H1 (cell line): ENCODE data around the gene MAD2L1BP. TPM values are rescaled to one million over a fixed set of nuclear protein-coding genes. Genes with fewer than 3 reads are reported as not detected.

Source experiments
- CTCF ChIA-PET: fragments of 300-600 bp; sonication (Branson Sonifier 250); formaldehyde crosslinking; loops from one replicate; lab custom pipeline; 2021; ENCODE audit not compliant: partially characterized antibody; lab: Charles Lee
- POLR2A ChIA-PET: fragments of 300-600 bp; sonication (Branson Sonifier 250); formaldehyde crosslinking; loops from one replicate; lab custom pipeline; 2021; ENCODE audit warnings: inconsistent platforms; ENCODE audit not compliant: partially characterized antibody; lab: Charles Lee
- DNase-seq, 2 experiments: peaks; one replicate each; pipeline versions ENCODE4 v3.0.0 to v3.0.0-alpha.2; 2010 to 2022; ENCODE audit warnings: low spot score in 2 of 2, low read depth in 1 of 2, mixed read lengths in 1 of 2
- FAIRE-seq: peaks from 2 replicates; lab custom pipeline; 2011; peaks lifted over from hg19 to GRCh38; lab: Jason Lieb, UNC
- H2AFZ ChIP-seq: 2 replicates; pipeline ENCODE4 v1.8.1; 2012; ENCODE audit warnings: low read length, inconsistent platforms
- H2AK5ac ChIP-seq: 2 replicates; pipeline ENCODE4 v1.6.1; 2013; ENCODE audit warnings: low read depth, low read length
- H2BK120ac ChIP-seq: replicated peaks from 2 replicates; pipeline ENCODE3; 2013; ENCODE audit warnings: low read depth, low read length, inconsistent platforms
- H2BK12ac ChIP-seq: 2 replicates; pipeline ENCODE4 v1.6.1; 2013; ENCODE audit warnings: low read depth, low read length
- H2BK15ac ChIP-seq: 2 replicates; pipeline ENCODE4 v1.6.1; 2013; ENCODE audit warnings: low read length
- H2BK20ac ChIP-seq: 2 replicates; pipeline ENCODE4 v1.6.1; 2013; ENCODE audit warnings: low read length
- H2BK5ac ChIP-seq: 2 replicates; pipeline ENCODE4 v1.6.1; 2013; ENCODE audit warnings: low read depth, low read length
- H3K14ac ChIP-seq: 2 replicates; pipeline ENCODE4 v1.6.1; 2013; ENCODE audit warnings: inconsistent platforms; ENCODE audit not compliant: insufficient read length
- H3K18ac ChIP-seq: 2 replicates; pipeline ENCODE4 v1.6.1; 2013; ENCODE audit warnings: low read length; ENCODE audit errors: extremely low read depth
- H3K23ac ChIP-seq: 2 replicates; pipeline ENCODE4 v1.6.1; 2013; ENCODE audit warnings: inconsistent platforms; ENCODE audit not compliant: insufficient read length
- H3K23me2 ChIP-seq: 2 replicates; pipeline ENCODE4 v1.6.1; 2013; ENCODE audit warnings: low read depth, low read length
- H3K27ac ChIP-seq: 2 replicates; pipeline ENCODE4 v1.6.1; 2011; ENCODE audit warnings: low read depth, low read length, inconsistent platforms
- H3K27me3 ChIP-seq, 4 experiments: replicated peaks in 1 of 4; 1 replicate in 1 of 4; 2 replicates in 3 of 4; pipeline versions ENCODE4 v1.6.1 to v1.8.1; 2011 to 2013; ENCODE audit warnings: low read length in 3 of 4, mild to moderate bottlenecking in 3 of 4, inconsistent platforms in 2 of 4, mixed read lengths in 2 of 4, moderate library complexity in 1 of 4; ENCODE audit not compliant: control insufficient read depth in 3 of 4, insufficient read depth in 3 of 4; ENCODE audit errors: extremely low read depth in 1 of 4
- H3K36me3 ChIP-seq, 4 experiments: 2 replicates each; pipeline versions ENCODE4 v1.6.1 to v1.8.1; 2011 to 2013; ENCODE audit warnings: mild to moderate bottlenecking in 4 of 4, low read length in 3 of 4, moderate library complexity in 2 of 4, control low read depth in 1 of 4, inconsistent platforms in 1 of 4; ENCODE audit not compliant: insufficient read depth in 4 of 4, control insufficient read depth in 2 of 4
- H3K4ac ChIP-seq: replicated peaks from 2 replicates; pipeline ENCODE3; 2013; ENCODE audit warnings: low read length, low read depth, mixed read lengths, inconsistent platforms; ENCODE audit not compliant: insufficient read length
- H3K4me1 ChIP-seq, 4 experiments: replicated peaks in 1 of 4; 1 replicate in 1 of 4; 2 replicates in 3 of 4; pipeline versions ENCODE4 v1.6.1 to v1.8.1; 2011 to 2013; ENCODE audit warnings: low read length in 3 of 4, inconsistent platforms in 2 of 4, mixed read lengths in 1 of 4; ENCODE audit not compliant: insufficient read depth in 4 of 4, control insufficient read depth in 3 of 4
- H3K4me2 ChIP-seq, 2 experiments: 2 replicates each; pipeline versions ENCODE4 v1.6.1 to v1.8.1; 2011 to 2013; ENCODE audit warnings: low read depth in 2 of 2, low read length in 2 of 2, control low read depth in 1 of 2, inconsistent platforms in 1 of 2, mild to moderate bottlenecking in 1 of 2; ENCODE audit not compliant: insufficient read depth in 1 of 2
- H3K4me3 ChIP-seq, 4 experiments: fragments of 200-600, 300-600 bp in 1 of 4; sonication (generic), shearing (Covaris generic), sonication (Bioruptor Twin) in 1 of 4; 2 replicates each; pipeline versions ENCODE4 v1.5.1 to v1.8.1; 2011 to 2016; ENCODE audit warnings: low read length in 4 of 4, low read depth in 3 of 4, control low read depth in 2 of 4, inconsistent platforms in 2 of 4, mild to moderate bottlenecking in 2 of 4, mixed read lengths in 1 of 4, moderate library complexity in 1 of 4; ENCODE audit not compliant: insufficient read depth in 2 of 4; ENCODE audit errors: extremely low read depth in 1 of 4
- H3K56ac ChIP-seq: replicated peaks from 2 replicates; pipeline ENCODE3; 2013; ENCODE audit warnings: low read depth, mild to moderate bottlenecking, mixed read lengths, low read length, inconsistent platforms; ENCODE audit not compliant: insufficient read length
- H3K79me1 ChIP-seq: 2 replicates; pipeline ENCODE4 v1.6.1; 2013; ENCODE audit warnings: low read depth, low read length, control low read depth
- H3K79me2 ChIP-seq, 2 experiments: 2 replicates each; pipeline versions ENCODE4 v1.6.1 to v1.8.1; 2012 to 2013; ENCODE audit warnings: low read length in 2 of 2, mild to moderate bottlenecking in 2 of 2, inconsistent platforms in 1 of 2; ENCODE audit not compliant: insufficient read depth in 2 of 2, control insufficient read depth in 1 of 2
- H3K9ac ChIP-seq, 4 experiments: replicated peaks in 1 of 4; 1 replicate in 1 of 4; 2 replicates in 3 of 4; pipeline versions ENCODE4 v1.6.1 to v1.8.1; 2011 to 2013; ENCODE audit warnings: low read depth in 3 of 4, low read length in 3 of 4, control low read depth in 2 of 4, mild to moderate bottlenecking in 2 of 4, moderate library complexity in 2 of 4, inconsistent platforms in 1 of 4; ENCODE audit errors: extremely low read depth in 1 of 4
- H3K9me3 ChIP-seq, 2 experiments: 2 replicates each; pipeline versions ENCODE4 v1.6.1 to v1.8.1; 2012 to 2013; ENCODE audit warnings: mild to moderate bottlenecking in 2 of 2, moderate library complexity in 2 of 2, control low read depth in 1 of 2, inconsistent platforms in 1 of 2, low read depth in 1 of 2, low read length in 1 of 2, mixed read lengths in 1 of 2; ENCODE audit not compliant: insufficient read depth in 2 of 2
- H4K20me1 ChIP-seq, 2 experiments: replicated peaks in 1 of 2; 2 replicates each; pipeline versions ENCODE3 to v1.8.1; 2011 to 2013; ENCODE audit warnings: inconsistent platforms in 2 of 2, low read length in 2 of 2, mild to moderate bottlenecking in 1 of 2; ENCODE audit not compliant: insufficient read depth in 2 of 2, control insufficient read depth in 1 of 2
- H4K5ac ChIP-seq: 2 replicates; pipeline ENCODE4 v1.6.1; 2013; ENCODE audit warnings: low read length, low read depth, mixed read lengths, inconsistent platforms; ENCODE audit not compliant: insufficient read length
- H4K8ac ChIP-seq: 2 replicates; pipeline ENCODE4 v1.8.0; 2013; ENCODE audit warnings: mild to moderate bottlenecking, moderate library complexity, low read length, inconsistent platforms; ENCODE audit not compliant: insufficient read depth; ENCODE audit errors: extremely low read depth
- H4K91ac ChIP-seq: replicated peaks from 2 replicates; pipeline ENCODE3; 2013; ENCODE audit warnings: low read length, mixed read lengths, inconsistent platforms; ENCODE audit not compliant: insufficient read length
- WGBS, 2 experiments: shearing (Covaris generic) in 1 of 2; methylation state at CpG; one replicate each; pipeline versions ENCODE4 v1.1.6 to v1.1.7; 2013 to 2015; ENCODE audit warnings: low lambda C conversion rate in 2 of 2, mixed read lengths in 2 of 2, inconsistent platforms in 1 of 2, low coverage in 1 of 2, missing lambda C conversion rate in 1 of 2; ENCODE audit not compliant: insufficient replicate concordance in 2 of 2, insufficient coverage in 1 of 2, insufficient read length in 1 of 2; ENCODE audit errors: extremely low coverage in 1 of 2, missing lambda C conversion rate in 1 of 2; 5-methylcytosine and 5-hydroxymethylcytosine counted together
- polyA plus RNA-seq, 7 experiments: library from polyadenylated mRNA; depleted of rRNA in 3 of 7; stranded (reverse) in 5 of 7; unstranded in 2 of 7; fragments of >200 nt in 5 of 7; fragments of 200-250 nt in 2 of 7; gene quantifications; 1 replicate in 5 of 7; 2 replicates in 1 of 7; 4 replicates in 1 of 7; pipeline versions ENCODE4 v1.2.1 to v1.2.3, GENCODE V29; 2011 to 2013; ENCODE audit warnings: missing spikeins in 2 of 7, mixed read lengths in 2 of 7
- total RNA-seq: library from RNA; stranded (reverse); fragmentation: NEBNext Ultra II Directional; extraction: Animal tissue kit (Norgen Biotek cat#: 25700); gene quantifications from 2 replicates; pipeline ENCODE4 v1.2.1, GENCODE V29; 2021

The MAD2L1BP gene
- total and polyA plus RNA-seq, 2 of the 8 experiments (the other 6 are each of a cell fraction or from before 2014, with no cell fraction given), result 35.5 to 70.0 TPM

DNA sequence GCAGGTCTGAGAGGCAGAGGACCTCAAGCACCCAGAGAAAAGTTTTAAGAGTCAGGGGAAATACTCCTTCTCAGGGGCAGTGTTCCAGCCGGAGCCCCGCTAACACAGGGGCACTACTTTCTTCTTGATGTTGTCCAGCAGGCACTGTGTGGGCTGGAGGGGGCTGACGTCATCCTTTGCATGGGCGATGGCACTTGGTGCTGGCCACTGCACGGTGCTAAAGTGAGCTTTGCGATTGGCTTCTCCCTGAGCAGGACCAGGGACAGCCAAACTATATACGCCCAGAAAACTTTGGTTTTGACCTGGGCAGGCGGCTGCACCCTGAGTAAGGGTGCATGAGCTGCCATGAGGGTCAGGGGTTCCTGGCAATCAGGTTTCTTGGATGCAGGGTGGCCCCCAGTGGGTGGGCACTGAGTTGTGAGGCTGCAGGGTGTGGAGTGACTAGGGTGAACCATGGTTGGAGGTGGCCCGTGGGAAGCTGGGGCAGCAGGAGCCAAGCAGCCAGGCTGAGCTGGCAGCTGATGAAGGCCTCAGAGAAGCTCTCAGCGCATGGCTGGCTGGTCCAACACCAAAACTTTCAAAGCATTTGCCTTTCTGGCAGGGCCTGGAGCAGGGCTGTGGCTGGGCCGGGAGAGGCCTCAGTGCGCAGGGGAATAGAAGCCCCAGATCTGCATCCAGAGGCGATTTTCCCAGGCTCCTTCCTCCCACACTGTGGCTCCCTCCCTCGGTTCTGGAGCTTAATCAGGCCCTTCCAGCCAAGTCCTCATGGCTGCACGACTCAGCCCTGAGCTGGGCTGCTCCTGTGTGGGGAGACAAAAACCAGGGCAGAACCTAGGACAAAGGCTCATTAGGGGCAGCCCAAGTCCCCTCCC, 33.6 kb downstream of the MAD2L1BP start:
- no peaks in the 10 kb centered on the region for H3K79me2 ChIP-seq
- ChIA-PET POLR2A (interaction anchor here (0.5 to 10.0 kb wide), 21 partner anchors 9 to 567 kb away, joined by 3 to 85 read pairs (median 5); partner anchors contain the start of genes GTPBP2, MRPS18A, RSPH9 and VEGFA), CTCF (interaction anchor here (0.7 to 12.6 kb wide), 31 partner anchors 9 to 410 kb away, joined by 3 to 146 read pairs (median 5); partner anchors contain the start of genes RSPH9 and VEGFA)
- no peak overlapping the region for H4K5ac ChIP-seq
- peak overlapping the region in 1 of 2 experiments; percentile 58; a peak in 1 of 4 replicates for H3K4me2 ChIP-seq
- no peak overlapping the region for H3K4ac ChIP-seq
- no peak overlapping the region for H3K9ac ChIP-seq
- H3K36me3 ChIP-seq, result peaks cover 12 to 30% (median 13%) of the 10 kb centered on the region in 4 experiments; a peak in 7 of 8 replicates
- no peak overlapping the region for H2AFZ ChIP-seq
- peaks cover 5 to 27% (median 22%) of the 10 kb centered on the region in 4 experiments for H3K4me1 ChIP-seq
- peak overlapping the region; percentile 62; the same call in 1 of the 2 replicates for H2BK20ac ChIP-seq
- H2BK120ac ChIP-seq, result no peak overlapping the region
- H4K91ac ChIP-seq, result no peak overlapping the region
- peak overlapping the region; percentile 68; the same call in 1 of the 2 replicates for H4K8ac ChIP-seq
- H3K14ac ChIP-seq, result no peak overlapping the region
- no peaks in the 10 kb centered on the region for H3K79me1 ChIP-seq
- no peak overlapping the region for H3K56ac ChIP-seq
- no peak overlapping the region for H2AK5ac ChIP-seq
- no peaks in the 10 kb centered on the region; a peak in 2 of 7 replicates for H3K27me3 ChIP-seq
- H4K20me1 ChIP-seq, result peaks cover 0 to 4% of the 10 kb centered on the region in 2 experiments
- DNase-seq (no peak), FAIRE-seq (no peak)
- H3K23ac ChIP-seq, result no peak overlapping the region
- H3K4me3 ChIP-seq, result no peak overlapping the region
- no peak overlapping the region for H2BK12ac ChIP-seq
- no peak overlapping the region; the same call in 1 of the 2 replicates for H3K27ac ChIP-seq
- peak overlapping the region; percentile 55 for H3K18ac ChIP-seq
- H2BK5ac ChIP-seq, result peak overlapping the region; percentile 80
- 79% methylated on average over 15 of the region's 15 CpGs; no CpG with 5 or more reads in 1 of the 2 experiments for WGBS, 2 experiments
- H2BK15ac ChIP-seq, result peak overlapping the region; percentile 74
- H3K9me3 ChIP-seq, result no peaks in the 10 kb centered on the region
- H3K23me2 ChIP-seq, result peaks cover 3% of the 10 kb centered on the region; the same call in 1 of the 2 replicates
